Astrocyte (in vitro differentiated cells and primary cell): ENCODE measurements around the gene GALNT18. TPM values are rescaled to one million over a fixed set of nuclear protein-coding genes. Genes with fewer than 3 reads are reported as not detected.

Source experiments
- DNase-seq: peaks from one replicate; pipeline ENCODE4 v3.0.0-alpha.2; 2010; ENCODE audit warnings: low read depth
- FAIRE-seq: peaks from 2 replicates; lab custom pipeline; 2011; peaks lifted over from hg19 to GRCh38; lab: Jason Lieb, UNC
- H2AFZ ChIP-seq: 2 replicates; pipeline ENCODE4 v1.6.0; 2012; ENCODE audit warnings: low read depth, low read length, inconsistent platforms
- H3K27ac ChIP-seq: 2 replicates; pipeline ENCODE4 v1.5.1; 2011; ENCODE audit warnings: low read depth, low read length, inconsistent platforms
- H3K27me3 ChIP-seq: 2 replicates; pipeline ENCODE4 v1.6.0; 2011; ENCODE audit warnings: low read length, inconsistent platforms; ENCODE audit not compliant: insufficient read depth
- H3K36me3 ChIP-seq: 2 replicates; pipeline ENCODE4 v1.5.1; 2011; ENCODE audit warnings: low read length, inconsistent platforms; ENCODE audit not compliant: insufficient read depth
- H3K4me1 ChIP-seq: 2 replicates; pipeline ENCODE4 v1.5.1; 2011; ENCODE audit warnings: low read length, inconsistent platforms; ENCODE audit not compliant: insufficient read depth
- H3K4me2 ChIP-seq: 2 replicates; pipeline ENCODE4 v1.6.0; 2012; ENCODE audit warnings: low read length, inconsistent platforms
- H3K4me3 ChIP-seq: 2 replicates; pipeline ENCODE4 v1.5.1; 2011; ENCODE audit warnings: low read depth, mild to moderate bottlenecking, low read length, inconsistent platforms; ENCODE audit not compliant: insufficient read depth
- H3K79me2 ChIP-seq: 2 replicates; pipeline ENCODE4 v1.6.0; 2012; ENCODE audit warnings: mild to moderate bottlenecking, low read length, inconsistent platforms; ENCODE audit not compliant: insufficient read depth
- H3K9ac ChIP-seq: 2 replicates; pipeline ENCODE4 v1.6.0; 2012; ENCODE audit warnings: mild to moderate bottlenecking, low read length, inconsistent platforms
- H3K9me3 ChIP-seq: 2 replicates; pipeline ENCODE4 v1.5.1; 2012; ENCODE audit warnings: low read depth, mild to moderate bottlenecking, low read length, inconsistent platforms; ENCODE audit not compliant: insufficient read depth
- H4K20me1 ChIP-seq: 2 replicates; pipeline ENCODE4 v1.6.0; 2012; ENCODE audit warnings: low read length, inconsistent platforms; ENCODE audit not compliant: insufficient read depth
- H3K27ac Mint-ChIP-seq: one replicate; pipeline ENCODE4 v1.8.0; 2021; ENCODE audit warnings: mild to moderate bottlenecking, mixed read lengths; ENCODE audit not compliant: unreplicated experiment
- H3K27me3 Mint-ChIP-seq: one replicate; pipeline ENCODE4 v1.8.0; 2021; ENCODE audit warnings: low read depth, mixed read lengths; ENCODE audit not compliant: unreplicated experiment
- H3K36me3 Mint-ChIP-seq: one replicate; pipeline ENCODE4 v1.8.0; 2021; ENCODE audit warnings: low read depth, mixed read lengths; ENCODE audit not compliant: unreplicated experiment
- H3K4me1 Mint-ChIP-seq: one replicate; pipeline ENCODE4 v1.8.0; 2021; ENCODE audit warnings: low read depth, mixed read lengths; ENCODE audit not compliant: unreplicated experiment
- H3K4me3 Mint-ChIP-seq: one replicate; pipeline ENCODE4 v1.8.0; 2021; ENCODE audit warnings: mild to moderate bottlenecking, moderate library complexity, mixed read lengths; ENCODE audit not compliant: unreplicated experiment
- H3K9me3 Mint-ChIP-seq: one replicate; pipeline ENCODE4 v1.8.0; 2021; ENCODE audit warnings: mild to moderate bottlenecking, mixed read lengths; ENCODE audit not compliant: unreplicated experiment
- EZH2 ChIP-seq: IDR thresholded peaks from 2 replicates; pipeline ENCODE4 v1.6.1; 2012; ENCODE audit warnings: mild to moderate bottlenecking, low read length, inconsistent platforms; ENCODE audit not compliant: insufficient read depth
- total RNA-seq: library from RNA; stranded (reverse); gene quantifications from 2 replicates; pipeline ENCODE4 v1.2.1, GENCODE V29; 2021
- TF ChIP-seq, protein P1 (sequence below): IDR thresholded peaks from 2 replicates; pipeline ENCODE4 v1.5.1; 2011; ENCODE audit warnings: low read depth, mild to moderate bottlenecking, inconsistent platforms, low read length, moderate library complexity; ENCODE audit not compliant: insufficient read depth

The GALNT18 gene
- total RNA-seq, 1 donor from 2014 or later = 6.5 TPM

DNA sequence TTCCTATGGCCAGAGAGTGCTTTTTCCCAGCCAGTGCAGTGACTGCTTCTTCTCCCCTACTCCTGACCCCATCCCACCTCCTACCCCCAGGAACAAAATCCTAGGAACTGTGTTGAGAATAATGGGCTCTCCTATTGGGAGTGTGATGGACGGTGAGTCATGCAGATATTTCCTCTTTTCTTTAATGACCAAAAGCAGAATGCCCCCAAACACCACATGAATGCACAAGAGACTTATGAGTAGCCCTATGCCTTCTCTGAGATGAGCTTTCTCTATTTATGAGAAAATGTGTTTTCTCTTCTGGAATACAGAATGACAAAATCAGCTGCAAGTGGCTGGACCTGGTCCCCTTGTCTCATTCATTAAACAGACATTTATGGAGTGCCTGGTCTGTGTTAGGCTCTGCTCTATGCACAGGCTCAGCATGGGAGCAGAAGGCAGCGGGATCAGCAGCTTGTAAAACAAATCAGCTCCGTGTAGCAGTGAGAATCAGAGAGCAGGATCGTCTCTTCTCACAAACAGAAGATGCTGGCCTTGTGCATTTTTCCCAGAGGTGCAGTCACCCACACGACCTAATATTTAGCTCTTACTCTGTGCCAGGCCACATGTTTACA, 47.5 kb upstream of the GALNT18 start:
- no peaks in the 10 kb centered on the region for H3K79me2 ChIP-seq
- no peak for DNase-seq
- no peaks in the 10 kb centered on the region for H3K4me1 ChIP-seq
- H3K9ac ChIP-seq = no peak overlapping the region
- H3K36me3 Mint-ChIP-seq = no peaks in the 10 kb centered on the region
- no peak overlapping the region for H3K27ac ChIP-seq
- peaks cover 2% of the 10 kb centered on the region for H3K9me3 Mint-ChIP-seq
- H3K36me3 ChIP-seq = no peaks in the 10 kb centered on the region
- no peak overlapping the region for H3K4me3 Mint-ChIP-seq
- H3K9me3 ChIP-seq = no peaks in the 10 kb centered on the region
- H3K27me3 Mint-ChIP-seq = peaks cover 44% of the 10 kb centered on the region
- no peak overlapping the region for H3K4me3 ChIP-seq
- H3K4me2 ChIP-seq = no peak overlapping the region
- no peak for FAIRE-seq
- H3K27ac Mint-ChIP-seq = no peak overlapping the region
- peaks cover 13% of the 10 kb centered on the region for H3K27me3 ChIP-seq
- H4K20me1 ChIP-seq = no peaks in the 10 kb centered on the region
- no peak for TF ChIP-seq EZH2
- H3K4me1 Mint-ChIP-seq = peaks cover 8% of the 10 kb centered on the region
- H2AFZ ChIP-seq = no peak overlapping the region

DNA sequence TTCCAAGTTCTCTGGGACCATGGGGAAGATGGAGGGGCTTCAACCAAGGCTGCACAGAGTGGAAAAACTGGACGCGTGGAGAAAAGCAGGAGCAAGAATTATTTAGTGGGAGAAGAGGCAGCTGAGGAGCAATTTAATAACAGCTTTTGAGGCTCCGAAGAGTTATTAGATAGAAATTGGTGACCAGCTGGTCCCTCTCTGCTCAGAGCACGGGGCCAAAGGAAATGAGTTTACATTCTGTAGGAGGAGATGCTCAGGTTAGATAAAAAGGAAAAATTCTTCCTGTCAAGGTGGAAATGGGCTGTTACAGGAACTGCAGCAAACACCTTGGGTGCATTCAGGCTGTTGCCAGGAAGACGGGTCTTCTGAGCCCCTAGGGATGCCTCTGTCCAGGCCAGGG, 47.0 kb upstream of the GALNT18 start:
- Mint-ChIP-seq H3K36me3 (no peaks in the 10 kb centered on the region), H3K27me3 (peaks cover 48% of the 10 kb centered on the region)
- TF ChIP-seq, protein P1, sequence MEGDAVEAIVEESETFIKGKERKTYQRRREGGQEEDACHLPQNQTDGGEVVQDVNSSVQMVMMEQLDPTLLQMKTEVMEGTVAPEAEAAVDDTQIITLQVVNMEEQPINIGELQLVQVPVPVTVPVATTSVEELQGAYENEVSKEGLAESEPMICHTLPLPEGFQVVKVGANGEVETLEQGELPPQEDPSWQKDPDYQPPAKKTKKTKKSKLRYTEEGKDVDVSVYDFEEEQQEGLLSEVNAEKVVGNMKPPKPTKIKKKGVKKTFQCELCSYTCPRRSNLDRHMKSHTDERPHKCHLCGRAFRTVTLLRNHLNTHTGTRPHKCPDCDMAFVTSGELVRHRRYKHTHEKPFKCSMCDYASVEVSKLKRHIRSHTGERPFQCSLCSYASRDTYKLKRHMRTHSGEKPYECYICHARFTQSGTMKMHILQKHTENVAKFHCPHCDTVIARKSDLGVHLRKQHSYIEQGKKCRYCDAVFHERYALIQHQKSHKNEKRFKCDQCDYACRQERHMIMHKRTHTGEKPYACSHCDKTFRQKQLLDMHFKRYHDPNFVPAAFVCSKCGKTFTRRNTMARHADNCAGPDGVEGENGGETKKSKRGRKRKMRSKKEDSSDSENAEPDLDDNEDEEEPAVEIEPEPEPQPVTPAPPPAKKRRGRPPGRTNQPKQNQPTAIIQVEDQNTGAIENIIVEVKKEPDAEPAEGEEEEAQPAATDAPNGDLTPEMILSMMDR = no peak
- TF ChIP-seq EZH2 = no peak

DNA sequence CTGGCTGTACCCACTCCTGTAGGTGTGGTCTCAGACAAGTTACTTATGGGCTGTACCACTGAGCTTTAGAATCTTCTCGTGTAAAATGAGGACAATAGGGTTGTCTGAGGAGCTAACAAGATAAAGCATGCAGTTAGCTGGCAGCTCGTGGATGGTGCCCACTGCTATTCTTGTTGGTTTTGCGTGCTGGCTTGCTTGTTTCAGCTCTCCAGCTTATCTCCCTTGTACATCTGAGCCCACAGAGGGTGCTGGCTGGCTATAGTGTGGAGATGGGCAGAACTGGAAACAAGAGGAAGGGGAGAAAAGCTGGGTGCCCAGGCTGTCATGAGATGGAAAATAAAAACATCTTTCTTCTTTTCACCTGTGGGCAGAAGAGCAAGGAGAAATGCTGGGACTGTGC, 46.5 kb upstream of the GALNT18 start:
- Mint-ChIP-seq H3K27ac (no peak overlapping the region), H3K4me1 (peaks cover 8% of the 10 kb centered on the region), H3K9me3 (peaks cover 2% of the 10 kb centered on the region), H3K27me3 (peaks cover 48% of the 10 kb centered on the region), H3K36me3 (no peaks in the 10 kb centered on the region), H3K4me3 (no peak overlapping the region)
- no peak for FAIRE-seq
- TF ChIP-seq, protein P1 = no peak
- no peak for TF ChIP-seq EZH2
- no peak overlapping the region for H3K9ac ChIP-seq
- no peaks in the 10 kb centered on the region for H3K79me2 ChIP-seq
- no peak for DNase-seq
- no peaks in the 10 kb centered on the region for H4K20me1 ChIP-seq
- H3K27me3 ChIP-seq = peaks cover 19% of the 10 kb centered on the region
- no peak overlapping the region for H3K27ac ChIP-seq
- H3K36me3 ChIP-seq = no peaks in the 10 kb centered on the region
- no peak overlapping the region for H3K4me3 ChIP-seq
- no peak overlapping the region for H3K4me2 ChIP-seq
- H2AFZ ChIP-seq = no peak overlapping the region
- no peaks in the 10 kb centered on the region for H3K9me3 ChIP-seq
- H3K4me1 ChIP-seq = no peaks in the 10 kb centered on the region

More for the DNA sequence above, 47.0 kb upstream of the GALNT18 start:
- Histone ChIP-seq H4K20me1 (no peaks in the 10 kb centered on the region), H2AFZ (no peak overlapping the region), H3K9me3 (no peaks in the 10 kb centered on the region), H3K36me3 (no peaks in the 10 kb centered on the region), H3K4me2 (no peak overlapping the region), H3K79me2 (no peaks in the 10 kb centered on the region), H3K9ac (no peak overlapping the region), H3K27me3 (peaks cover 19% of the 10 kb centered on the region), H3K4me3 (no peak overlapping the region), H3K4me1 (no peaks in the 10 kb centered on the region), H3K27ac (no peak overlapping the region)
- no peak for DNase-seq
- Mint-ChIP-seq H3K27ac (no peak overlapping the region), H3K4me1 (peaks cover 8% of the 10 kb centered on the region), H3K4me3 (no peak overlapping the region), H3K9me3 (peaks cover 2% of the 10 kb centered on the region)
- FAIRE-seq = no peak
